ENCODE measurements around the gene MDFIC. TPM values are rescaled to one million over a fixed set of nuclear protein-coding genes. Genes with fewer than 3 reads are reported as not detected.

MDFIC gene
- total RNA-seq, 1 donor from 2014 or later, result 13.3 TPM

GRCh38 chr7:114931656-114932011 lies 9.7 kb downstream of the MDFIC start:
- Histone ChIP-seq H3K36me3 (no peaks in the 10 kb centered on the region), H3K4me1 (peaks cover 4 to 6% of the 10 kb centered on the region in 2 donors), H3K27me3 (no peaks in the 10 kb centered on the region), H3K27ac (no peak overlapping the region), H3K4me3 (no peak overlapping the region), H3K9me3 (no peaks in the 10 kb centered on the region)
- no peak for TF ChIP-seq CTCF (IDR thresholded peaks at IDR 0.05)
- DNase-seq (ENCODE audit: low spot score in 2 of 2), result no peak
- intact Hi-C loops (cut with DNase I), result no loop called here

- H3K36me3 ChIP-seq, result no peaks in the 10 kb centered on the region
- DNase-seq (ENCODE audit: low spot score in 2 of 2), result no peak
- H3K27me3 ChIP-seq, result no peaks in the 10 kb centered on the region
- intact Hi-C loops (cut with DNase I), result no loop called here
- H3K4me3 ChIP-seq, result no peak overlapping the region
- no peaks in the 10 kb centered on the region for H3K9me3 ChIP-seq
- no peak for TF ChIP-seq CTCF (IDR thresholded peaks at IDR 0.05)
- H3K27ac ChIP-seq, result no peak overlapping the region
- peaks cover 4 to 6% of the 10 kb centered on the region in 2 donors for H3K4me1 ChIP-seq
Observed at GRCh38 chr7:114932991-114933390, 11.1 kb downstream of the MDFIC start.

- Histone ChIP-seq H3K4me1 (peaks cover 4 to 6% of the 10 kb centered on the region in 2 donors), H3K27ac (no peak overlapping the region), H3K36me3 (no peaks in the 10 kb centered on the region), H3K27me3 (no peaks in the 10 kb centered on the region), H3K4me3 (no peak overlapping the region), H3K9me3 (no peaks in the 10 kb centered on the region)
- intact Hi-C loops (cut with DNase I), result no loop called here
- no peak for DNase-seq (ENCODE audit: low spot score in 2 of 2)
- TF ChIP-seq CTCF (IDR thresholded peaks at IDR 0.05), result no peak
Observed at GRCh38 chr7:114933658-114934057, 11.8 kb downstream of the MDFIC start.

- Histone ChIP-seq H3K27me3 (no peaks in the 10 kb centered on the region), H3K4me1 (peaks cover 4 to 6% of the 10 kb centered on the region in 2 donors), H3K27ac (no peak overlapping the region), H3K36me3 (no peaks in the 10 kb centered on the region), H3K9me3 (no peaks in the 10 kb centered on the region), H3K4me3 (no peak overlapping the region)
- no peak for TF ChIP-seq CTCF (IDR thresholded peaks at IDR 0.05)
- intact Hi-C loops (cut with DNase I), result no loop called here
- DNase-seq (ENCODE audit: low spot score in 2 of 2), result no peak
Observed at GRCh38 chr7:114934086-114934485, 12.2 kb downstream of the MDFIC start.

GRCh38 chr7:114934713-114935112 lies 12.8 kb downstream of the MDFIC start:
- Histone ChIP-seq H3K4me1 (peaks cover 4 to 6% of the 10 kb centered on the region in 2 donors), H3K9me3 (no peaks in the 10 kb centered on the region), H3K27me3 (no peaks in the 10 kb centered on the region), H3K27ac (no peak overlapping the region), H3K4me3 (no peak overlapping the region), H3K36me3 (no peaks in the 10 kb centered on the region)
- intact Hi-C loops (cut with DNase I), result no loop called here
- DNase-seq (ENCODE audit: low spot score in 2 of 2), result no peak
- no peak for TF ChIP-seq CTCF (IDR thresholded peaks at IDR 0.05)

GRCh38 chr7:114936471-114936870 lies 14.6 kb downstream of the MDFIC start:
- peaks cover 4 to 5% of the 10 kb centered on the region in 2 donors for H3K4me1 ChIP-seq
- DNase-seq (ENCODE audit: low spot score in 2 of 2), result no peak
- no peaks in the 10 kb centered on the region for H3K9me3 ChIP-seq
- intact Hi-C loops (cut with DNase I), result no loop called here
- no peaks in the 10 kb centered on the region for H3K36me3 ChIP-seq
- no peak overlapping the region for H3K27ac ChIP-seq
- no peak for TF ChIP-seq CTCF (IDR thresholded peaks at IDR 0.05)
- H3K27me3 ChIP-seq, result no peaks in the 10 kb centered on the region
- no peak overlapping the region for H3K4me3 ChIP-seq
